HepG2 (cell line): ENCODE data around the gene PTTG1. TPM values are rescaled to one million over a fixed set of nuclear protein-coding genes. Genes with fewer than 3 reads are reported as not detected.

Experiments
- polyA plus RNA-seq, 8 experiments: library from polyadenylated mRNA; depleted of rRNA in 3 of 8; stranded (reverse) in 7 of 8; unstranded in 1 of 8; fragments of >200 nt; fragmentation: Illumina TruSeq in 4 of 8; extraction: Trizol in 4 of 8; gene quantifications; 2 replicates each; pipeline versions ENCODE4 v1.2.1 to v1.2.3, GENCODE V29; 2011 to 2016; ENCODE audit warnings: low read depth in 4 of 8, missing spikeins in 1 of 8, mixed read lengths in 1 of 8; ENCODE audit not compliant: insufficient read depth in 1 of 8
- total RNA-seq, 5 experiments: library from RNA; depleted of rRNA; stranded (reverse); fragments of >200 nt; fragmentation: Illumina TruSeq; extraction: Trizol; gene quantifications; 2 replicates each; pipeline ENCODE4 v1.2.3, GENCODE V29; 2016; ENCODE audit warnings: low read depth in 1 of 5
- TF ChIP-seq, protein P1 (sequence below): sonication (generic); formaldehyde crosslinking; IDR thresholded peaks from 2 replicates; pipeline ENCODE4 v1.5.1; 2020; ENCODE audit warnings: mild to moderate bottlenecking, missing genetic modification reagents, borderline replicate concordance
- TF ChIP-seq, protein P2 (sequence below): sonication (generic); formaldehyde crosslinking; IDR thresholded peaks from 2 replicates; pipeline ENCODE4 v1.5.0; 2020; ENCODE audit warnings: mild to moderate bottlenecking, missing genetic modification reagents, borderline replicate concordance
- TF ChIP-seq, protein P3 (sequence below): sonication (generic); formaldehyde crosslinking; IDR thresholded peaks from 2 replicates; pipeline ENCODE4 v1.8.1; 2022; ENCODE audit warnings: low read depth, mild to moderate bottlenecking, missing genetic modification reagents
- TF ChIP-seq, protein P4 (sequence below), 2 experiments: IDR thresholded peaks; 2 replicates each; pipeline ENCODE4 v1.6.1; 2011 to 2012; ENCODE audit warnings: low read length in 2 of 2, borderline replicate concordance in 1 of 2, low read depth in 1 of 2, mild to moderate bottlenecking in 1 of 2, moderate library complexity in 1 of 2
- TF ChIP-seq, protein P5 (sequence below): sonication (generic); formaldehyde crosslinking; IDR thresholded peaks from 2 replicates; pipeline ENCODE4 v1.5.1; 2020; ENCODE audit warnings: mild to moderate bottlenecking, missing genetic modification reagents

PTTG1 gene
- total and polyA plus RNA-seq, 2 of the 13 experiments (the other 11 are each of a cell fraction or from before 2014, with no cell fraction given), result 102 to 161 TPM

GRCh38 chr5:160421625-160422258, at the start of gene PTTG1 (continued):
- TF ChIP-seq, protein P1, sequence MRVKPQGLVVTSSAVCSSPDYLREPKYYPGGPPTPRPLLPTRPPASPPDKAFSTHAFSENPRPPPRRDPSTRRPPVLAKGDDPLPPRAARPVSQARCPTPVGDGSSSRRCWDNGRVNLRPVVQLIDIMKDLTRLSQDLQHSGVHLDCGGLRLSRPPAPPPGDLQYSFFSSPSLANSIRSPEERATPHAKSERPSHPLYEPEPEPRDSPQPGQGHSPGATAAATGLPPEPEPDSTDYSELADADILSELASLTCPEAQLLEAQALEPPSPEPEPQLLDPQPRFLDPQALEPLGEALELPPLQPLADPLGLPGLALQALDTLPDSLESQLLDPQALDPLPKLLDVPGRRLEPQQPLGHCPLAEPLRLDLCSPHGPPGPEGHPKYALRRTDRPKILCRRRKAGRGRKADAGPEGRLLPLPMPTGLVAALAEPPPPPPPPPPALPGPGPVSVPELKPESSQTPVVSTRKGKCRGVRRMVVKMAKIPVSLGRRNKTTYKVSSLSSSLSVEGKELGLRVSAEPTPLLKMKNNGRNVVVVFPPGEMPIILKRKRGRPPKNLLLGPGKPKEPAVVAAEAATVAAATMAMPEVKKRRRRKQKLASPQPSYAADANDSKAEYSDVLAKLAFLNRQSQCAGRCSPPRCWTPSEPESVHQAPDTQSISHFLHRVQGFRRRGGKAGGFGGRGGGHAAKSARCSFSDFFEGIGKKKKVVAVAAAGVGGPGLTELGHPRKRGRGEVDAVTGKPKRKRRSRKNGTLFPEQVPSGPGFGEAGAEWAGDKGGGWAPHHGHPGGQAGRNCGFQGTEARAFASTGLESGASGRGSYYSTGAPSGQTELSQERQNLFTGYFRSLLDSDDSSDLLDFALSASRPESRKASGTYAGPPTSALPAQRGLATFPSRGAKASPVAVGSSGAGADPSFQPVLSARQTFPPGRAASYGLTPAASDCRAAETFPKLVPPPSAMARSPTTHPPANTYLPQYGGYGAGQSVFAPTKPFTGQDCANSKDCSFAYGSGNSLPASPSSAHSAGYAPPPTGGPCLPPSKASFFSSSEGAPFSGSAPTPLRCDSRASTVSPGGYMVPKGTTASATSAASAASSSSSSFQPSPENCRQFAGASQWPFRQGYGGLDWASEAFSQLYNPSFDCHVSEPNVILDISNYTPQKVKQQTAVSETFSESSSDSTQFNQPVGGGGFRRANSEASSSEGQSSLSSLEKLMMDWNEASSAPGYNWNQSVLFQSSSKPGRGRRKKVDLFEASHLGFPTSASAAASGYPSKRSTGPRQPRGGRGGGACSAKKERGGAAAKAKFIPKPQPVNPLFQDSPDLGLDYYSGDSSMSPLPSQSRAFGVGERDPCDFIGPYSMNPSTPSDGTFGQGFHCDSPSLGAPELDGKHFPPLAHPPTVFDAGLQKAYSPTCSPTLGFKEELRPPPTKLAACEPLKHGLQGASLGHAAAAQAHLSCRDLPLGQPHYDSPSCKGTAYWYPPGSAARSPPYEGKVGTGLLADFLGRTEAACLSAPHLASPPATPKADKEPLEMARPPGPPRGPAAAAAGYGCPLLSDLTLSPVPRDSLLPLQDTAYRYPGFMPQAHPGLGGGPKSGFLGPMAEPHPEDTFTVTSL, result no peak
- TF ChIP-seq, protein P2, sequence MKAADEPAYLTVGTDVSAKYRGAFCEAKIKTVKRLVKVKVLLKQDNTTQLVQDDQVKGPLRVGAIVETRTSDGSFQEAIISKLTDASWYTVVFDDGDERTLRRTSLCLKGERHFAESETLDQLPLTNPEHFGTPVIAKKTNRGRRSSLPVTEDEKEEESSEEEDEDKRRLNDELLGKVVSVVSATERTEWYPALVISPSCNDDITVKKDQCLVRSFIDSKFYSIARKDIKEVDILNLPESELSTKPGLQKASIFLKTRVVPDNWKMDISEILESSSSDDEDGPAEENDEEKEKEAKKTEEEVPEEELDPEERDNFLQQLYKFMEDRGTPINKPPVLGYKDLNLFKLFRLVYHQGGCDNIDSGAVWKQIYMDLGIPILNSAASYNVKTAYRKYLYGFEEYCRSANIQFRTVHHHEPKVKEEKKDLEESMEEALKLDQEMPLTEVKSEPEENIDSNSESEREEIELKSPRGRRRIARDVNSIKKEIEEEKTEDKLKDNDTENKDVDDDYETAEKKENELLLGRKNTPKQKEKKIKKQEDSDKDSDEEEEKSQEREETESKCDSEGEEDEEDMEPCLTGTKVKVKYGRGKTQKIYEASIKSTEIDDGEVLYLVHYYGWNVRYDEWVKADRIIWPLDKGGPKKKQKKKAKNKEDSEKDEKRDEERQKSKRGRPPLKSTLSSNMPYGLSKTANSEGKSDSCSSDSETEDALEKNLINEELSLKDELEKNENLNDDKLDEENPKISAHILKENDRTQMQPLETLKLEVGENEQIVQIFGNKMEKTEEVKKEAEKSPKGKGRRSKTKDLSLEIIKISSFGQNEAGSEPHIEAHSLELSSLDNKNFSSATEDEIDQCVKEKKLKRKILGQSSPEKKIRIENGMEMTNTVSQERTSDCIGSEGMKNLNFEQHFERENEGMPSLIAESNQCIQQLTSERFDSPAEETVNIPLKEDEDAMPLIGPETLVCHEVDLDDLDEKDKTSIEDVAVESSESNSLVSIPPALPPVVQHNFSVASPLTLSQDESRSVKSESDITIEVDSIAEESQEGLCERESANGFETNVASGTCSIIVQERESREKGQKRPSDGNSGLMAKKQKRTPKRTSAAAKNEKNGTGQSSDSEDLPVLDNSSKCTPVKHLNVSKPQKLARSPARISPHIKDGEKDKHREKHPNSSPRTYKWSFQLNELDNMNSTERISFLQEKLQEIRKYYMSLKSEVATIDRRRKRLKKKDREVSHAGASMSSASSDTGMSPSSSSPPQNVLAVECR (CRISPR knock-in tag), result peak; percentile 83
- TF ChIP-seq, protein P3, sequence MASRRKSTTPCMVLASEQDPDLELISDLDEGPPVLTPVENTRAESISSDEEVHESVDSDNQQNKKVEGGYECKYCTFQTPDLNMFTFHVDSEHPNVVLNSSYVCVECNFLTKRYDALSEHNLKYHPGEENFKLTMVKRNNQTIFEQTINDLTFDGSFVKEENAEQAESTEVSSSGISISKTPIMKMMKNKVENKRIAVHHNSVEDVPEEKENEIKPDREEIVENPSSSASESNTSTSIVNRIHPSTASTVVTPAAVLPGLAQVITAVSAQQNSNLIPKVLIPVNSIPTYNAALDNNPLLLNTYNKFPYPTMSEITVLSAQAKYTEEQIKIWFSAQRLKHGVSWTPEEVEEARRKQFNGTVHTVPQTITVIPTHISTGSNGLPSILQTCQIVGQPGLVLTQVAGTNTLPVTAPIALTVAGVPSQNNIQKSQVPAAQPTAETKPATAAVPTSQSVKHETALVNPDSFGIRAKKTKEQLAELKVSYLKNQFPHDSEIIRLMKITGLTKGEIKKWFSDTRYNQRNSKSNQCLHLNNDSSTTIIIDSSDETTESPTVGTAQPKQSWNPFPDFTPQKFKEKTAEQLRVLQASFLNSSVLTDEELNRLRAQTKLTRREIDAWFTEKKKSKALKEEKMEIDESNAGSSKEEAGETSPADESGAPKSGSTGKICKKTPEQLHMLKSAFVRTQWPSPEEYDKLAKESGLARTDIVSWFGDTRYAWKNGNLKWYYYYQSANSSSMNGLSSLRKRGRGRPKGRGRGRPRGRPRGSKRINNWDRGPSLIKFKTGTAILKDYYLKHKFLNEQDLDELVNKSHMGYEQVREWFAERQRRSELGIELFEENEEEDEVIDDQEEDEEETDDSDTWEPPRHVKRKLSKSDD (CRISPR knock-in tag), result 0 out of 2 replicates have a peak, but pooled peaks have one; percentile 51
- TF ChIP-seq, protein P4, sequence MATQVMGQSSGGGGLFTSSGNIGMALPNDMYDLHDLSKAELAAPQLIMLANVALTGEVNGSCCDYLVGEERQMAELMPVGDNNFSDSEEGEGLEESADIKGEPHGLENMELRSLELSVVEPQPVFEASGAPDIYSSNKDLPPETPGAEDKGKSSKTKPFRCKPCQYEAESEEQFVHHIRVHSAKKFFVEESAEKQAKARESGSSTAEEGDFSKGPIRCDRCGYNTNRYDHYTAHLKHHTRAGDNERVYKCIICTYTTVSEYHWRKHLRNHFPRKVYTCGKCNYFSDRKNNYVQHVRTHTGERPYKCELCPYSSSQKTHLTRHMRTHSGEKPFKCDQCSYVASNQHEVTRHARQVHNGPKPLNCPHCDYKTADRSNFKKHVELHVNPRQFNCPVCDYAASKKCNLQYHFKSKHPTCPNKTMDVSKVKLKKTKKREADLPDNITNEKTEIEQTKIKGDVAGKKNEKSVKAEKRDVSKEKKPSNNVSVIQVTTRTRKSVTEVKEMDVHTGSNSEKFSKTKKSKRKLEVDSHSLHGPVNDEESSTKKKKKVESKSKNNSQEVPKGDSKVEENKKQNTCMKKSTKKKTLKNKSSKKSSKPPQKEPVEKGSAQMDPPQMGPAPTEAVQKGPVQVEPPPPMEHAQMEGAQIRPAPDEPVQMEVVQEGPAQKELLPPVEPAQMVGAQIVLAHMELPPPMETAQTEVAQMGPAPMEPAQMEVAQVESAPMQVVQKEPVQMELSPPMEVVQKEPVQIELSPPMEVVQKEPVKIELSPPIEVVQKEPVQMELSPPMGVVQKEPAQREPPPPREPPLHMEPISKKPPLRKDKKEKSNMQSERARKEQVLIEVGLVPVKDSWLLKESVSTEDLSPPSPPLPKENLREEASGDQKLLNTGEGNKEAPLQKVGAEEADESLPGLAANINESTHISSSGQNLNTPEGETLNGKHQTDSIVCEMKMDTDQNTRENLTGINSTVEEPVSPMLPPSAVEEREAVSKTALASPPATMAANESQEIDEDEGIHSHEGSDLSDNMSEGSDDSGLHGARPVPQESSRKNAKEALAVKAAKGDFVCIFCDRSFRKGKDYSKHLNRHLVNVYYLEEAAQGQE (IDR thresholded peaks at IDR 0.05; ENCODE audit: borderline replicate concordance in 1 of 2, low read depth in 1 of 2, low read length in 2 of 2), result peak in 1 of 2 experiments; percentile 12; a peak in 1 of 4 replicates
- TF ChIP-seq, protein P5, sequence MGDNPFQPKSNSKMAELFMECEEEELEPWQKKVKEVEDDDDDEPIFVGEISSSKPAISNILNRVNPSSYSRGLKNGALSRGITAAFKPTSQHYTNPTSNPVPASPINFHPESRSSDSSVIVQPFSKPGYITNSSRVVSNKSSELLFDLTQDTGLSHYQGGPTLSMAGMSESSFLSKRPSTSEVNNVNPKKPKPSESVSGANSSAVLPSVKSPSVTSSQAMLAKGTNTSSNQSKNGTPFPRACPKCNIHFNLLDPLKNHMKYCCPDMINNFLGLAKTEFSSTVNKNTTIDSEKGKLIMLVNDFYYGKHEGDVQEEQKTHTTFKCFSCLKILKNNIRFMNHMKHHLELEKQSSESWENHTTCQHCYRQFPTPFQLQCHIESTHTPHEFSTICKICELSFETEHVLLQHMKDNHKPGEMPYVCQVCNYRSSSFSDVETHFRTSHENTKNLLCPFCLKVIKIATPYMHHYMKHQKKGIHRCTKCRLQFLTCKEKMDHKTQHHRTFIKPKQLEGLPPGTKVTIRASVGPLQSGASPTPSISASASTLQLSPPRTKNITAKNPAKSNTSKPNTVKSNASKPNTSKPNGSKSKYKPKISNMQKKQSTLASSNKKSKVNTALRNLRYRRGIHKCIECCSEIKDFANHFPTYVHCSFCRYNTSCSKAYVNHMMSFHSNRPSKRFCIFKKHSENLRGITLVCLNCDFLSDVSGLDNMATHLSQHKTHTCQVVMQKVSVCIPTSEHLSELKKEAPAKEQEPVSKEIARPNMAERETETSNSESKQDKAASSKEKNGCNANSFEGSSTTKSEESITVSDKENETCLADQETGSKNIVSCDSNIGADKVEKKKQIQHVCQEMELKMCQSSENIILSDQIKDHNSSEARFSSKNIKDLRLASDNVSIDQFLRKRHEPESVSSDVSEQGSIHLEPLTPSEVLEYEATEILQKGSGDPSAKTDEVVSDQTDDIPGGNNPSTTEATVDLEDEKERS (CRISPR knock-in tag), result no peak
